ENCODE data around the gene MAML1. TPM values are rescaled to one million over a fixed set of nuclear protein-coding genes. Genes with fewer than 3 reads are reported as not detected.

The MAML1 gene
- polyA plus RNA-seq, 1 donor from 2014 or later = 6.8 TPM

DNA sequence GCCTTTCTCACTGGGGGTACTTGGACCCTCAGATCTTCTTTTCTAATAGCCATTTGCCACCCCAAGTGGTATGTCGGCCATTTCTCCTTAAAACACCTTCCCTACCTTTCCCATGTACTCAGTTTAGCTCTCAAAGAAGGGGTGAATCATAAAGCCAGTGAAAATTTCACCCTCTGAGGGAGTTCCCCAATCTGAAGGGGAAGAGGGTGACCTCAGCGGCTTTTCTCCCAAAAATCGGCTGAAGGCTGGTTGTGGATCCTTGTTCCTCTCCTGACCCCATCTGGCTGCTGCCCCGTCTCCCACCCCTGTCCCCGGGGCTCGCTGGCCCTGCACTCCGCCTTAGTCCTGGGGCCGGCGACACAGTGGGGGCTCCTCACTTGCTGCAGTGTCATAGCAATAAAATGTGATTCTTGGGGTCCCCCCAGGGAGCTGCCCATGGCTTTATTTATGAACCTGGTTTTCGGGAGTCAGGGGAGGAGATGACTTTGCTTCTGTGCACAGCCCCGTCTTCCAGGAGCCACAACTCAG, 43.9 kb downstream of the MAML1 start:
- no peak for TF ChIP-seq RAD21 (conservative IDR thresholded peaks at IDR 0.05)
- no peak for TF ChIP-seq POLR2AphosphoS5 (IDR thresholded peaks at IDR 0.05)
- Histone ChIP-seq H3K9me3 (ENCODE audit: low read length) (no peaks in the 10 kb centered on the region), H3K27ac (ENCODE audit: low read length) (no peak overlapping the region), H3K36me3 (ENCODE audit: insufficient read depth, low read length) (peaks cover under 1% of the 10 kb centered on the region), H3K9me2 (ENCODE audit: insufficient read depth, low read length) (no peaks in the 10 kb centered on the region), H3K4me2 (ENCODE audit: low read length) (no peak overlapping the region), H3F3A (ENCODE audit: insufficient read depth, low read length, poor library complexity, severe bottlenecking) (no peaks in the 10 kb centered on the region), H3K79me2 (replicated peaks; ENCODE audit: insufficient read depth, low read length) (no peaks in the 10 kb centered on the region), H3K27me3 (ENCODE audit: insufficient read depth, low read depth, low read length) (no peaks in the 10 kb centered on the region), H3K4me3 (ENCODE audit: low read length) (no peak overlapping the region), H4K20me1 (ENCODE audit: insufficient read depth) (no peaks in the 10 kb centered on the region), H3K9ac (ENCODE audit: low read length) (no peak overlapping the region), H2AFZ (ENCODE audit: low read depth, low read length) (no peak overlapping the region)

- no peak overlapping the region for H3K4me3 ChIP-seq (ENCODE audit: low read length)
- H3K27ac ChIP-seq (ENCODE audit: low read length) = no peak overlapping the region
- H4K20me1 ChIP-seq (ENCODE audit: insufficient read depth) = no peaks in the 10 kb centered on the region
- H3K27me3 ChIP-seq (ENCODE audit: insufficient read depth, low read depth, low read length) = no peaks in the 10 kb centered on the region
- H3K9me2 ChIP-seq (ENCODE audit: insufficient read depth, low read length) = no peaks in the 10 kb centered on the region
- no peak for TF ChIP-seq TAF1 (IDR thresholded peaks at IDR 0.05; ENCODE audit: low read depth)
- H3K79me2 ChIP-seq (replicated peaks; ENCODE audit: insufficient read depth, low read length) = no peaks in the 10 kb centered on the region
- H3K4me2 ChIP-seq (ENCODE audit: low read length) = no peak overlapping the region
- no peaks in the 10 kb centered on the region for H3K9me3 ChIP-seq (ENCODE audit: low read length)
- H3F3A ChIP-seq (ENCODE audit: insufficient read depth, low read length, poor library complexity, severe bottlenecking) = no peaks in the 10 kb centered on the region
- H2AFZ ChIP-seq (ENCODE audit: low read depth, low read length) = no peak overlapping the region
- no peaks in the 10 kb centered on the region for H3K36me3 ChIP-seq (ENCODE audit: insufficient read depth, low read length)
- no peak overlapping the region for H3K9ac ChIP-seq (ENCODE audit: low read length)
Observed at GRCh38 chr5:179777456-179777855, 44.8 kb downstream of the MAML1 start.

DNA sequence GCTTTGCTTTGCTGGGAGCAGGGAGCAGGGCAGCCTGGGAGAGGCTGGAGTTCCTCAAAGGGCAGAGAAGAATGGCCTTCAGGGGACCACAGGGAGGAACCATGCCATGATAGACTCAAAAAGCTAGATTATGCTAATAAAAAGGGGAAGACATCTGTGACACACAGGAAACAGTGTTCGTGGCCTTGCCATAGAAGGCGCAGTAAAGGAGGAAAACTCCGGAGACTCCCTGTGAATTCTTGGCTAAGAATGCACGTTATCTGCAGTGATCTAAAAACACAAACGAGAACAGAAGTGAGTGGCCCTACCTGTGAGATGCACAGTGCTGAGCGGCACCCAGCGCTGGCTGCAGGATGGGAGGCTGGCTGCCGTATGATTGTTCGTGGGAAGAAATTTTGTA, 45.3 kb downstream of the MAML1 start:
- H3K9me3 ChIP-seq (ENCODE audit: low read length) = no peaks in the 10 kb centered on the region
- TF ChIP-seq RAD21 (conservative IDR thresholded peaks at IDR 0.05) (no peak), SMC3 (conservative IDR thresholded peaks at IDR 0.05; ENCODE audit: poor library complexity) (no peak), EP300 (conservative IDR thresholded peaks at IDR 0.05; ENCODE audit: poor library complexity, severe bottlenecking) (no peak), TAF1 (IDR thresholded peaks at IDR 0.05; ENCODE audit: low read depth) (no peak), CTCF (IDR thresholded peaks at IDR 0.05; ENCODE audit: poor library complexity, severe bottlenecking) (no peak), POLR2AphosphoS5 (IDR thresholded peaks at IDR 0.05) (no peak), MXI1 (conservative IDR thresholded peaks at IDR 0.05; ENCODE audit: poor library complexity, severe bottlenecking) (no peak), EZH2 (IDR thresholded peaks at IDR 0.05; ENCODE audit: borderline replicate concordance, insufficient read depth, low read length, poor library complexity, severe bottlenecking) (no peak)
- TF ChIP-seq, protein P1, sequence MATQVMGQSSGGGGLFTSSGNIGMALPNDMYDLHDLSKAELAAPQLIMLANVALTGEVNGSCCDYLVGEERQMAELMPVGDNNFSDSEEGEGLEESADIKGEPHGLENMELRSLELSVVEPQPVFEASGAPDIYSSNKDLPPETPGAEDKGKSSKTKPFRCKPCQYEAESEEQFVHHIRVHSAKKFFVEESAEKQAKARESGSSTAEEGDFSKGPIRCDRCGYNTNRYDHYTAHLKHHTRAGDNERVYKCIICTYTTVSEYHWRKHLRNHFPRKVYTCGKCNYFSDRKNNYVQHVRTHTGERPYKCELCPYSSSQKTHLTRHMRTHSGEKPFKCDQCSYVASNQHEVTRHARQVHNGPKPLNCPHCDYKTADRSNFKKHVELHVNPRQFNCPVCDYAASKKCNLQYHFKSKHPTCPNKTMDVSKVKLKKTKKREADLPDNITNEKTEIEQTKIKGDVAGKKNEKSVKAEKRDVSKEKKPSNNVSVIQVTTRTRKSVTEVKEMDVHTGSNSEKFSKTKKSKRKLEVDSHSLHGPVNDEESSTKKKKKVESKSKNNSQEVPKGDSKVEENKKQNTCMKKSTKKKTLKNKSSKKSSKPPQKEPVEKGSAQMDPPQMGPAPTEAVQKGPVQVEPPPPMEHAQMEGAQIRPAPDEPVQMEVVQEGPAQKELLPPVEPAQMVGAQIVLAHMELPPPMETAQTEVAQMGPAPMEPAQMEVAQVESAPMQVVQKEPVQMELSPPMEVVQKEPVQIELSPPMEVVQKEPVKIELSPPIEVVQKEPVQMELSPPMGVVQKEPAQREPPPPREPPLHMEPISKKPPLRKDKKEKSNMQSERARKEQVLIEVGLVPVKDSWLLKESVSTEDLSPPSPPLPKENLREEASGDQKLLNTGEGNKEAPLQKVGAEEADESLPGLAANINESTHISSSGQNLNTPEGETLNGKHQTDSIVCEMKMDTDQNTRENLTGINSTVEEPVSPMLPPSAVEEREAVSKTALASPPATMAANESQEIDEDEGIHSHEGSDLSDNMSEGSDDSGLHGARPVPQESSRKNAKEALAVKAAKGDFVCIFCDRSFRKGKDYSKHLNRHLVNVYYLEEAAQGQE (IDR thresholded peaks at IDR 0.05; ENCODE audit: borderline replicate concordance) = no peak
- H3K36me3 ChIP-seq (ENCODE audit: insufficient read depth, low read length) = no peaks in the 10 kb centered on the region
- no peak overlapping the region for H3K4me2 ChIP-seq (ENCODE audit: low read length)
- no peak overlapping the region for H2AFZ ChIP-seq (ENCODE audit: low read depth, low read length)
- no peaks in the 10 kb centered on the region for H4K20me1 ChIP-seq (ENCODE audit: insufficient read depth)
- H3K9me2 ChIP-seq (ENCODE audit: insufficient read depth, low read length) = no peaks in the 10 kb centered on the region
- no peaks in the 10 kb centered on the region for H3F3A ChIP-seq (ENCODE audit: insufficient read depth, low read length, poor library complexity, severe bottlenecking)
- no peak overlapping the region for H3K27ac ChIP-seq (ENCODE audit: low read length)
- no peaks in the 10 kb centered on the region for H3K79me2 ChIP-seq (replicated peaks; ENCODE audit: insufficient read depth, low read length)
- H3K4me3 ChIP-seq (ENCODE audit: low read length) = no peak overlapping the region
- no peak overlapping the region for H3K9ac ChIP-seq (ENCODE audit: low read length)
- H3K27me3 ChIP-seq (ENCODE audit: insufficient read depth, low read depth, low read length) = no peaks in the 10 kb centered on the region

Data from neural cell (in vitro differentiated cells).